ENCODE results near the gene MEA1.
"Not testable (repeated sequence)": the region's sequence is repeated elsewhere in the genome, so short reads cannot be mapped to it uniquely, and the experiment has no call there.

Gene MEA1

GRCh38 chr6:43009124-43009523, 4.6 kb downstream of the MEA1 start:
- peak; percentile 43 for DNase-seq (ENCODE audit: low spot score)

GRCh38 chr6:43007126-43007525, 6.6 kb downstream of the MEA1 start:
- DNase-seq (ENCODE audit: low spot score): no peak

- no peak for DNase-seq (ENCODE audit: low spot score)
Observed at GRCh38 chr6:43006251-43006650, 7.5 kb downstream of the MEA1 start.

- DNase-seq (ENCODE audit: low spot score): no peak
Observed at GRCh38 chr6:43005844-43006243, 7.9 kb downstream of the MEA1 start.

- DNase-seq (ENCODE audit: low spot score): no peak
Observed at GRCh38 chr6:43001843-43002242, 11.9 kb downstream of the MEA1 start.

- not testable (repeated sequence) for DNase-seq (ENCODE audit: low spot score)
Observed at GRCh38 chr6:42998205-42998604, 15.5 kb downstream of the MEA1 start.

- no peak for DNase-seq (ENCODE audit: low spot score)
Observed at GRCh38 chr6:42996513-42996912, 17.2 kb downstream of the MEA1 start.

- DNase-seq (ENCODE audit: low spot score): no peak
Observed at GRCh38 chr6:42993445-42993844, 20.3 kb downstream of the MEA1 start.

- no peak for DNase-seq (ENCODE audit: low spot score)
Observed at GRCh38 chr6:42989923-42990322, 23.8 kb downstream of the MEA1 start.

GRCh38 chr6:42988486-42989020, 25.2 kb downstream of the MEA1 start:
- no peak for DNase-seq (ENCODE audit: low spot score)

GRCh38 chr6:42987533-42988451, 26.0 kb downstream of the MEA1 start:
- no peak for DNase-seq (ENCODE audit: low spot score)

- no peak for DNase-seq (ENCODE audit: low spot score)
Observed at GRCh38 chr6:42984924-42985475, 28.7 kb downstream of the MEA1 start.

GRCh38 chr6:42984001-42984923, 29.5 kb downstream of the MEA1 start, which contains the start of gene PPP2R5D:
Gene PPP2R5D, plus strand, starts transcription at chr6:42984570. Its CDS starts 108 bp downstream, at chr6:42984678.
- DNase-seq (ENCODE audit: low spot score): peak; percentile 99

GRCh38 chr6:42981836-42982235, 31.9 kb downstream of the MEA1 start:
- DNase-seq (ENCODE audit: low spot score): no peak

- DNase-seq (ENCODE audit: low spot score): no peak
Observed at GRCh38 chr6:42979523-42980177, 34.1 kb downstream of the MEA1 start.

GRCh38 chr6:42978839-42979522, 34.8 kb downstream of the MEA1 start, which contains the start of gene PEX6:
Gene PEX6, minus strand, starts transcription at chr6:42979181. Its CDS starts 31 bp downstream, at chr6:42979150.
- peak; percentile 77 for DNase-seq (ENCODE audit: low spot score)

GRCh38 chr6:42978487-42978838, 35.3 kb downstream of the MEA1 start:
- DNase-seq (ENCODE audit: low spot score): peak; percentile 28

- DNase-seq (ENCODE audit: low spot score): no peak
Observed at GRCh38 chr6:42974919-42975505, 38.7 kb downstream of the MEA1 start.

- DNase-seq (ENCODE audit: low spot score): no peak
Observed at GRCh38 chr6:42973926-42974325, 39.8 kb downstream of the MEA1 start.

- DNase-seq (ENCODE audit: low spot score): no peak
Observed at GRCh38 chr6:42971746-42972327, 41.9 kb downstream of the MEA1 start.

All from hematopoietic multipotent progenitor cell treated with erythropoietin and hydrocortisone succinate and interleukin-3 and kit ligand, for 15 days (in vitro differentiated cells).